CD14-positive monocyte (primary cell): ENCODE measurements around the gene SAFB2. TPM values are rescaled to one million over a fixed set of nuclear protein-coding genes. Genes with fewer than 3 reads are reported as not detected.

Source experiments
- DNase-seq, 3 donors: peaks; one replicate each; pipeline ENCODE4 v3.0.0-alpha.2; 2011 to 2022
- H2AFZ ChIP-seq: 2 replicates; pipeline ENCODE4 v1.6.0; 2012; ENCODE audit warnings: mild to moderate bottlenecking, low read depth, low read length, inconsistent platforms; ENCODE audit not compliant: insufficient read depth, poor library complexity, severe bottlenecking
- H3K27ac ChIP-seq, 2 donors: 1 replicate in 1 of 2; 2 replicates in 1 of 2; pipeline ENCODE4 v1.5.1; 2012 to 2013; ENCODE audit warnings: low read length in 2 of 2, control low read depth in 1 of 2, inconsistent platforms in 1 of 2, low read depth in 1 of 2, mild to moderate bottlenecking in 1 of 2
- H3K27me3 ChIP-seq, 2 donors: one replicate each; pipeline versions ENCODE4 v1.6.0 to v1.6.1; 2011 to 2013; ENCODE audit warnings: low read length in 2 of 2; ENCODE audit not compliant: control insufficient read depth in 2 of 2, insufficient read depth in 2 of 2
- H3K36me3 ChIP-seq, 2 donors: replicated peaks in 1 of 2; 1 replicate in 1 of 2; 2 replicates in 1 of 2; pipeline versions ENCODE4 v1.5.1 to v1.6.1; 2012 to 2013; ENCODE audit warnings: low read length in 2 of 2, control low read depth in 1 of 2, inconsistent platforms in 1 of 2, mild to moderate bottlenecking in 1 of 2; ENCODE audit not compliant: insufficient read depth in 2 of 2, control insufficient read depth in 1 of 2
- H3K4me1 ChIP-seq, 2 donors: 1 replicate in 1 of 2; 2 replicates in 1 of 2; pipeline versions ENCODE4 v1.5.1 to v1.6.1; 2012 to 2013; ENCODE audit warnings: low read length in 2 of 2, control low read depth in 1 of 2, inconsistent platforms in 1 of 2, mild to moderate bottlenecking in 1 of 2, moderate library complexity in 1 of 2; ENCODE audit not compliant: insufficient read depth in 2 of 2, control insufficient read depth in 1 of 2
- H3K4me2 ChIP-seq: replicated peaks from 2 replicates; pipeline ENCODE3; 2012; ENCODE audit warnings: low read length, moderate library complexity, mild to moderate bottlenecking; ENCODE audit not compliant: poor library complexity, severe bottlenecking; ENCODE audit errors: extremely low read depth
- H3K4me3 ChIP-seq, 3 experiments: fragments of 200-600 bp in 1 of 3; sonication (generic) in 1 of 3; replicated peaks in 1 of 3; 1 replicate in 2 of 3; 2 replicates in 1 of 3; pipeline ENCODE4 v1.5.1; 2011 to 2013; ENCODE audit warnings: low read length in 3 of 3, mild to moderate bottlenecking in 3 of 3, control low read depth in 2 of 3, low read depth in 2 of 3, inconsistent platforms in 1 of 3, moderate library complexity in 1 of 3
- H3K79me2 ChIP-seq: 2 replicates; pipeline ENCODE4 v1.6.0; 2012; ENCODE audit warnings: mild to moderate bottlenecking, control low read depth, inconsistent platforms, low read length, moderate library complexity; ENCODE audit not compliant: insufficient read depth
- H3K9ac ChIP-seq: 2 replicates; pipeline ENCODE4 v1.6.0; 2017; ENCODE audit warnings: low read length, mild to moderate bottlenecking; ENCODE audit not compliant: insufficient read depth, poor library complexity, severe bottlenecking
- H3K9me3 ChIP-seq, 2 donors: replicated peaks in 1 of 2; 1 replicate in 1 of 2; 2 replicates in 1 of 2; pipeline versions ENCODE4 v1.5.1 to v1.6.1; 2012 to 2013; ENCODE audit warnings: low read length in 2 of 2, control low read depth in 1 of 2; ENCODE audit not compliant: control insufficient read depth in 1 of 2, insufficient read depth in 1 of 2
- H4K20me1 ChIP-seq: 2 replicates; pipeline ENCODE4 v1.6.0; 2012; ENCODE audit warnings: mild to moderate bottlenecking, low read length, control low read depth, moderate library complexity; ENCODE audit not compliant: insufficient read depth
- H3K27ac Mint-ChIP-seq, 7 donors: one replicate each; pipeline ENCODE4 v1.8.0; 2020; ENCODE audit warnings: mild to moderate bottlenecking in 7 of 7, mixed read lengths in 7 of 7, moderate library complexity in 6 of 7, inconsistent platforms in 2 of 7
- H3K27me3 Mint-ChIP-seq, 3 donors: one replicate each; pipeline ENCODE4 v1.8.0; 2021 to 2022; ENCODE audit warnings: low read depth in 3 of 3, mild to moderate bottlenecking in 3 of 3, mixed read lengths in 3 of 3, moderate library complexity in 3 of 3, inconsistent platforms in 1 of 3
- H3K36me3 Mint-ChIP-seq, 2 donors: one replicate each; pipeline ENCODE4 v1.8.0; 2020; ENCODE audit warnings: mixed read lengths in 2 of 2, inconsistent platforms in 1 of 2, mild to moderate bottlenecking in 1 of 2
- H3K4me1 Mint-ChIP-seq: one replicate; pipeline ENCODE4 v1.8.0; 2020; ENCODE audit warnings: mild to moderate bottlenecking, mixed read lengths
- H3K4me3 Mint-ChIP-seq, 2 donors: one replicate each; pipeline ENCODE4 v1.8.0; 2020; ENCODE audit warnings: mild to moderate bottlenecking in 2 of 2, mixed read lengths in 2 of 2, moderate library complexity in 1 of 2
- H3K9me3 Mint-ChIP-seq, 7 donors: one replicate each; pipeline ENCODE4 v1.8.0; 2020 to 2022; ENCODE audit warnings: mixed read lengths in 7 of 7, mild to moderate bottlenecking in 6 of 7, moderate library complexity in 6 of 7, inconsistent platforms in 2 of 7
- WGBS: methylation state at CpG from one replicate; pipeline ENCODE4 v1.1.5; 2013; ENCODE audit warnings: missing lambda C conversion rate; ENCODE audit not compliant: insufficient coverage; 5-methylcytosine and 5-hydroxymethylcytosine counted together
- intact Hi-C, 2 donors: fragments of 100-400 bp; cut with micrococcal nuclease; formaldehyde crosslinking; loops; one replicate each; pipeline versions ENCODE4 v1.15.0 to v1.15.1; 2023
- polyA plus RNA-seq, 3 donors: library from polyadenylated mRNA; depleted of rRNA in 1 of 3; unstranded in 2 of 3; stranded (reverse) in 1 of 3; fragments of 300-500 nt in 2 of 3; fragments of >200 nt in 1 of 3; fragmentation: Illumina TruSeq in 2 of 3; gene quantifications; 1 replicate in 2 of 3; 2 replicates in 1 of 3; pipeline ENCODE4 v1.2.3, GENCODE V29; 2012 to 2021
- TF ChIP-seq, protein P1 (sequence below): fragments of 200-600 bp; IDR thresholded peaks from one replicate; pipeline ENCODE4 v1.8.0; 2022; ENCODE audit warnings: antibody characterized with exemption, mild to moderate bottlenecking

SAFB2 gene
- polyA plus RNA-seq, 3 donors: 7.5 to 53.4 (median 14.7) TPM

DNA sequence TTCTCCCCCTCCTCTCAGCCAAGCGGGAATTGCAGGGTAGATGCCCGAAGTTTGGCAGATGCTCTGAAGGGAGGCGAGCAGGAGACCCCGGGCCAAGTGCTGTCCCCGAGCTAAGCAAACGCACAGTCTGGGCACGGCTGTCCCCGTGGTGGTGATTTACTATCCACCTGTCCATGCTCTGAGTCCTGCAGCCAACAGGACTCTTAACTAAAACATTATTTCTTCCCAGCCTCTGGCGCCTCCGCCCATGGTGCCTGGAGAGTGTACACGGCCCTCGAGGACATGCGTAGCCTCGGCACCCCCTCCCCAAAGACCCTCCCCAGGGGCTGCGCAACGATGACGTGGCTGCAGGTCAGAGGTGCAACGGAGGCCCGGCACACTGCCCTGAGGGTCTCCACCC is 62.4 kb downstream of the SAFB2 start:
- Histone ChIP-seq H3K27me3 (no peaks in the 10 kb centered on the region), H3K9me3 (peaks cover 9 to 13% of the 10 kb centered on the region in 2 donors), H3K4me2 (no peak overlapping the region), H3K9ac (no peak overlapping the region), H3K27ac (no peak overlapping the region), H3K36me3 (no peaks in the 10 kb centered on the region), H4K20me1 (no peaks in the 10 kb centered on the region), H3K4me1 (no peaks in the 10 kb centered on the region), H3K4me3 (no peak overlapping the region), H2AFZ (no peak overlapping the region), H3K79me2 (no peaks in the 10 kb centered on the region)
- 80% methylated on average over 16 of the region's 19 CpGs for WGBS
- Mint-ChIP-seq H3K27ac (no peak overlapping the region), H3K9me3 (peaks cover 4 to 19% (median 12%) of the 10 kb centered on the region in 7 donors), H3K4me1 (no peaks in the 10 kb centered on the region), H3K4me3 (no peak overlapping the region), H3K27me3 (peaks cover 7 to 16% (median 15%) of the 10 kb centered on the region in 3 donors), H3K36me3 (no peaks in the 10 kb centered on the region)
- DNase-seq: no peak
- intact Hi-C loops: no loop called here
- TF ChIP-seq, protein P1, sequence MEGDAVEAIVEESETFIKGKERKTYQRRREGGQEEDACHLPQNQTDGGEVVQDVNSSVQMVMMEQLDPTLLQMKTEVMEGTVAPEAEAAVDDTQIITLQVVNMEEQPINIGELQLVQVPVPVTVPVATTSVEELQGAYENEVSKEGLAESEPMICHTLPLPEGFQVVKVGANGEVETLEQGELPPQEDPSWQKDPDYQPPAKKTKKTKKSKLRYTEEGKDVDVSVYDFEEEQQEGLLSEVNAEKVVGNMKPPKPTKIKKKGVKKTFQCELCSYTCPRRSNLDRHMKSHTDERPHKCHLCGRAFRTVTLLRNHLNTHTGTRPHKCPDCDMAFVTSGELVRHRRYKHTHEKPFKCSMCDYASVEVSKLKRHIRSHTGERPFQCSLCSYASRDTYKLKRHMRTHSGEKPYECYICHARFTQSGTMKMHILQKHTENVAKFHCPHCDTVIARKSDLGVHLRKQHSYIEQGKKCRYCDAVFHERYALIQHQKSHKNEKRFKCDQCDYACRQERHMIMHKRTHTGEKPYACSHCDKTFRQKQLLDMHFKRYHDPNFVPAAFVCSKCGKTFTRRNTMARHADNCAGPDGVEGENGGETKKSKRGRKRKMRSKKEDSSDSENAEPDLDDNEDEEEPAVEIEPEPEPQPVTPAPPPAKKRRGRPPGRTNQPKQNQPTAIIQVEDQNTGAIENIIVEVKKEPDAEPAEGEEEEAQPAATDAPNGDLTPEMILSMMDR: no peak

DNA sequence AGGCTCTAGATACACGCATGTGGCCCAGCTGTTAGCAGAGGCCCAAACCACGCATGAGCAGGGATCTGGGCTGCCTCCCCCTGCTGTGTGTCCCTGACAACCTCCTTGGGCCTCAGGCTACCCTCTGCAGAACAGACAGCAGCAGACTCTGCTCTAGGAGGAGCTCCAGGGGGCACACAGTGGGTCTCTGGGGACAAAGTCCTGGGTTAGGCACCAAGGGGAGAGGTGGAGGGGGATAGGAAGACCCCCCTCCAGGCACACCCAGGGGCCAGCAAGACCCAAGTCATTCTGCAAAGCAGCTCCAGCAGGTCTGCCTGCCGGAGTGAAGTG is 62.8 kb downstream of the SAFB2 start:
- H3K27me3 Mint-ChIP-seq: peaks cover 5 to 15% (median 15%) of the 10 kb centered on the region in 3 donors
- H3K9ac ChIP-seq: no peak overlapping the region
- no peaks in the 10 kb centered on the region for H4K20me1 ChIP-seq
- no peak overlapping the region for H3K27ac Mint-ChIP-seq
- H3K9me3 Mint-ChIP-seq: peaks cover 4 to 18% (median 12%) of the 10 kb centered on the region in 7 donors
- no peak overlapping the region for H3K4me3 ChIP-seq
- no peak overlapping the region for H3K4me3 Mint-ChIP-seq
- H3K4me2 ChIP-seq: no peak overlapping the region
- no peak overlapping the region for H3K27ac ChIP-seq
- WGBS: 43% methylated on average over 3 of the region's 3 CpGs
- H3K79me2 ChIP-seq: no peaks in the 10 kb centered on the region
- intact Hi-C loops: no loop called here
- H3K36me3 ChIP-seq: no peaks in the 10 kb centered on the region
- no peaks in the 10 kb centered on the region for H3K4me1 ChIP-seq
- TF ChIP-seq, protein P1: no peak
- H3K27me3 ChIP-seq: no peaks in the 10 kb centered on the region
- DNase-seq: no peak
- no peaks in the 10 kb centered on the region for H3K4me1 Mint-ChIP-seq
- H3K36me3 Mint-ChIP-seq: no peaks in the 10 kb centered on the region
- H3K9me3 ChIP-seq: peaks cover 9 to 13% of the 10 kb centered on the region in 2 donors
- H2AFZ ChIP-seq: no peak overlapping the region
